GM20431 (cell line): ENCODE measurements around the gene RGS6.

Experiments used
- in situ Hi-C: fragments of 300-500 bp; cut with MseI, MboI; formaldehyde crosslinking; loops from one replicate; pipeline ENCODE4 v1.15.0; 2020; ENCODE audit warnings: low sequenced_read_pairs; ENCODE audit not compliant: unreplicated experiment

Gene RGS6

GRCh38 chr14:72552236-72552635 lies 620.0 kb downstream of the RGS6 start:
- in situ Hi-C loops, result no loop called here

- in situ Hi-C loops, result no loop called here
Observed at GRCh38 chr14:72553161-72553560, 620.9 kb downstream of the RGS6 start.

GRCh38 chr14:72553656-72554055 lies 621.4 kb downstream of the RGS6 start:
- in situ Hi-C loops, result no loop called here

GRCh38 chr14:72554401-72554800 lies 622.2 kb downstream of the RGS6 start:
- in situ Hi-C loops, result no loop called here

- in situ Hi-C loops, result no loop called here
Observed at GRCh38 chr14:72554994-72555608, 622.9 kb downstream of the RGS6 start.

GRCh38 chr14:72555609-72556000 lies 623.4 kb downstream of the RGS6 start:
- in situ Hi-C loops, result no loop called here

- in situ Hi-C loops, result no loop called here
Observed at GRCh38 chr14:72557671-72558070, 625.4 kb downstream of the RGS6 start.

- in situ Hi-C loops, result no loop called here
Observed at GRCh38 chr14:72558721-72559120, 626.5 kb downstream of the RGS6 start.

GRCh38 chr14:72559202-72559601 lies 627.0 kb downstream of the RGS6 start:
- in situ Hi-C loops, result no loop called here

GRCh38 chr14:72559669-72560255 lies 627.5 kb downstream of the RGS6 start:
- in situ Hi-C loops, result no loop called here

- in situ Hi-C loops, result no loop called here
Observed at GRCh38 chr14:72560331-72560730, 628.1 kb downstream of the RGS6 start.

- in situ Hi-C loops, result no loop called here
Observed at GRCh38 chr14:72560889-72561493, 628.8 kb downstream of the RGS6 start.

GRCh38 chr14:72562300-72562699 lies 630.1 kb downstream of the RGS6 start:
- in situ Hi-C loops, result no loop called here

GRCh38 chr14:72563676-72564075 lies 631.4 kb downstream of the RGS6 start:
- in situ Hi-C loops, result no loop called here

- in situ Hi-C loops, result no loop called here
Observed at GRCh38 chr14:72565149-72565559, 632.9 kb downstream of the RGS6 start.

- in situ Hi-C loops, result no loop called here
Observed at GRCh38 chr14:72565917-72566316, 633.7 kb downstream of the RGS6 start.

GRCh38 chr14:72567226-72567625 lies 635.0 kb downstream of the RGS6 start:
- in situ Hi-C loops, result no loop called here

- in situ Hi-C loops, result no loop called here
Observed at GRCh38 chr14:72568296-72568992, 636.2 kb downstream of the RGS6 start.

GRCh38 chr14:72573725-72574417 lies 641.6 kb downstream of the RGS6 start:
- in situ Hi-C loops, result no loop called here

GRCh38 chr14:72574715-72575114 lies 642.5 kb downstream of the RGS6 start:
- in situ Hi-C loops, result no loop called here

- in situ Hi-C loops, result no loop called here
Observed at GRCh38 chr14:72576258-72576657, 644.0 kb downstream of the RGS6 start.
